ENCODE results near the gene USE1.

Gene USE1

DNA sequence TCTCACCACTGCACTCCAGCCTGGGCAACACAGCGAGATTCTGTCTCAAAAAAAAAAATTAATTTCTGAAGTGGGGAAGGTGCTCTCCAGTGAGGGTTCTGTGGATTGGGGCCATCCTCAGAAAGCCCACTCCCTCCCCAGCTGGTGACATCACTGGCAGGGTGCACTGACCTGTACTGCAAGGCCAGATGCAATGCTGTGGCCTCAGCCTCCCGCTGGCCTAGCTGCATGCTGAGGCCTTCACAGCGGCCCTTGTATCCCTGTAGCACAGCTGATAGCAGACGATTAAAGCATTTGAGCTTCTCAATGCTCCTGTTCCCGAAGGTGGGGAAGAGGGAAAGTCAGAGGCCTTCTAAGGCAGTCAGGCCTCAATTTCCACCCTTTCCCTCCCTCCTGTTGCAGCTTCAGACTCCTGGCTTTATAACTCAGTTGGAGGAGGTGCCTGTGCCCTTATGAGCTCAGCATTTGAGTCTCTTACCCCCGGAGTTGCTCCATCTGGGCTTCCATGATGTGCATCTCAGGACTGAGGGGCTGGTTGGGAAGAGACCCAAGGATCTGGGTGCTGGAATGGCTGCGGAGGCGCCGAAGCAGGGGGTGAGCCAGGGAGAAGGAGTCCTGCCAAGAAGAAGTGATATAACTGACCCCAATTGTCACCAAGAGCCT is 44.1 kb downstream of the USE1 start:
- DNase-seq (ENCODE audit: low read depth): no peak

- no peak for DNase-seq (ENCODE audit: low read depth)
Observed at GRCh38 chr19:17259934-17260333, 44.8 kb downstream of the USE1 start.

- peak; percentile 28 for DNase-seq (ENCODE audit: low read depth)
Observed at GRCh38 chr19:17260842-17261325, 45.7 kb downstream of the USE1 start.

DNA sequence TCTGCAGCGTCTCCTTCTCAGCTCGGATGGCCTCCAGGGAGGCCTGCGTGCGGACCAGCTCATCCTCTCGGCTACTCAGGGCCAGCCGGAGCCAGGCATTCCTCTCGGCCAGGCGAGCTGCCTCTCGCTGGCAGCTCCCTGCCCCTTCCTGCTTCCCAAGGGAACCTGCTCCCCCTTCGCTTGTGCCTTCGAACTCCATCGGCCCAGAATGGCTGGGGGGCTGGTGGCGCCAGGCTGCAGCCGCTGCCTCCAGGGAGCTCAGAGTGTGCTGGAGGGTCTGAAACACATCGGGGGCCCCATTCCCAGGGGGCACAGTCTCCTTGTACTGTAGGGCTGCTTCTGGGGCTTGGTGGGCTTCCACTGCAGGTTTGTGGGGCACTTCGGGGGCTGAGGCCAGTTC is 47.4 kb downstream of the USE1 start:
- DNase-seq (ENCODE audit: low read depth): no peak

- DNase-seq (ENCODE audit: low read depth): no peak
Observed at GRCh38 chr19:17263712-17264640, 48.8 kb downstream of the USE1 start.

GRCh38 chr19:17264641-17264979 is 49.5 kb downstream of the USE1 start, which contains the start of gene USHBP1:
Gene USHBP1 (minus strand): TSS chr19:17264745. CDS start chr19:17264299, 446 bp downstream.
- no peak for DNase-seq (ENCODE audit: low read depth)

DNA sequence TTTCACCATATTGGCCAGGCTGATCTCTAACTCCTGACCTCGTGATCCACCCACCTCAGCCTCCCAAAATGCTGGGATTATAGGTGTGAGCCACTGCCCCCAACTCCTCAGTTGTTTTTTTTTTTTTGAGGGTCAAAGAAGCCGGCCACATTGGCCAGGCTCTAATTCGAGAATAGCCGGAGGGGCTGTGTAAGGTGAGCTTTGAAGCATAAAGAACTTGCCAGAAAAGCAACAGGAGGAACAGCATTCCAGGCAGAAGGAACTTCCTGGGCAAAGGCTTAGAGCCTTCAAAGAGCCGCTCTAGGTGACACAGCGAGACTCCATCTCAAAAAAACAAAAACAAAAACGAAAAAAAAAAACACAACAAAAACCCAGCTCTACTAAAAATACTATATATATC is 50.9 kb downstream of the USE1 start:
- DNase-seq (ENCODE audit: low read depth): no peak

- DNase-seq (ENCODE audit: low read depth): no peak
Observed at GRCh38 chr19:17266589-17266974, 51.4 kb downstream of the USE1 start.

- peak; percentile 99 for DNase-seq (ENCODE audit: low read depth)
Observed at GRCh38 chr19:17266975-17267788, 52.0 kb downstream of the USE1 start, which contains the start of gene BABAM1. Gene BABAM1 (plus strand): TSS chr19:17267443. CDS start chr19:17268807, 1,364 bp downstream.

GRCh38 chr19:17268754-17269153 is 53.6 kb downstream of the USE1 start:
- DNase-seq (ENCODE audit: low read depth): no peak

Data from stromal cell of bone marrow (primary cell).